ENCODE measurements around the gene RAMACL.

The RAMACL gene

DNA sequence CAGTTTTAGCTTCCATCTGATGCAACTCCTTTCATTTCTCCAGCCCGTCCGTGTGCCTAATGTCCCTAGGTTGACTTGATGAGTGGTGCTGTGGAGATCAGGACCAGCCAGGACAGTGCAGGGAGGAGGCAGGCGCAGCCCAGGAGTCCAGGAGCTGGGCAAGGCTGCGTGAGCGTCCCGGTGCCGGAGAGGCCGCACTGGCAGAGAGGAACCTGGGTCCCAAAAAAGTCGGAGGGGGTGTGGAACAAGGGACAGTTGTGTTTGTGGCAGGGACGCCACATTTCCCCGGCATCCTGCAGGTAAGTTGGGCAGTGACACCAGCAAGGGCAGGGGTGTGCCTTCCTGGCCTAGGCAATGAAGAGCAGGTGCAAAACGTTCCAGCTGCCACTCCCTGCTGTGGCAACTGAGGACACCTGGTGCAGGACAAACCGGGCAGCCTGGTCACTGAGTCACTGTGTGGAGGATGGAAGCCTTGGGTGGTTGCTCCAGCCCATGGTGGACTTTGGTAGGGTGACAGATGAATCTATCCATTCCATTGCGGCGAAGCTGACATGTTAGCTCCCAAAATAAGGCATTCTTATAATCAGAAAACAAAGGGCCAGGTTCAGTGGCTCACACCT lies 53.2 kb downstream of the RAMACL start:
- Histone ChIP-seq H3K4me3 (ENCODE audit: insufficient read depth, low read depth, low read length) (no peak overlapping the region), H3K9me3 (ENCODE audit: control insufficient read depth, low read length) (no peaks in the 10 kb centered on the region), H3K36me3 (ENCODE audit: control insufficient read depth, insufficient read depth, low read length) (no peaks in the 10 kb centered on the region), H3K27me3 (ENCODE audit: control insufficient read depth, insufficient read depth, low read length, poor library complexity, severe bottlenecking) (no peaks in the 10 kb centered on the region), H3K4me1 (ENCODE audit: control insufficient read depth, insufficient read depth, low read length) (no peaks in the 10 kb centered on the region), H3K27ac (ENCODE audit: insufficient read depth, low read depth, low read length, poor library complexity, severe bottlenecking) (no peak overlapping the region)
- 93% methylated on average over 15 of the region's 15 CpGs for WGBS, 2 experiments

All from ectodermal cell (in vitro differentiated cells).